CD4-positive, alpha-beta T cell treated with Interleukin-17A for 4 hours (primary cell): ENCODE results near the gene EFR3B.
"Not testable (repeated sequence)": the region's sequence is repeated elsewhere in the genome, so short reads cannot be mapped to it uniquely, and the experiment has no call there.

Experiments
- DNase-seq: peaks from one replicate; pipeline ENCODE4 v3.0.0-alpha.2; 2020; ENCODE audit warnings: mixed read lengths

EFR3B gene

DNA sequence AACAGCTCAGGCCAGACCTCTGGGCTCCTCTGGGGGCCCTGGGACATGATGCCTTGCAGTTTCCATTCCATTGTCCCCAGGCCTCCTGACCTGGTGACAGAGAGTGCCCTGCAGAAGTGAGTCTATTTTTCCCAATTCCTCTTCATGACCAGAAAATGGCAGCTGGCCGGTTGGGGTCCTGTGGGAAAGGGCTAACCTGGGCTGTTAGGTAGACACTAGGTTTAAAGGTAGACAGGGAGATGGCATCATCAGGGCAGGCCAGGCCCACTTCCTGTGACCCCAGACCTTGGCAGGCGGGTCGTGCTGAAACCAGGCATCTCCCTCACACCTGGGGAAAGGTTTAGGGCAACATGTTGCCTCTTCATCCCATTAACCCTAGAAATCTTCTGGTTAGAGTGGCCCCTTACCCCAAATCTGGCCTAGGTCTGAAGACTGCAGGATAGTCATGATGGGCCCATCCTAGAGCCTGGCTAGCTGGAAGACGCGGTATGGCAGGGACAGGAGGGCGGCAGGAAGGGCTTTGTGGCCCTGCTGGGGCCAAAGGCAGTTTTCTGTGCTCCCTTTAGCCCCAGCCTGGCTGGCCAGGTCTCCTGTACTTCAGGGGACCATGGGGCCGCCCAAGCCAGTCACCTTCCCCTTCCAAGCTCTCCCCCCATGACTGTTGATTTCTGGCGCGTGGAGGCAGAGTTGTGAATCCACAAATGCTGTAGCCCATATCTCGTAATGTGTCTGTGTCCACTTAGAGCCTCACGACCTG lies 116.4 kb downstream of the EFR3B start:
- DNase-seq: no peak

DNA sequence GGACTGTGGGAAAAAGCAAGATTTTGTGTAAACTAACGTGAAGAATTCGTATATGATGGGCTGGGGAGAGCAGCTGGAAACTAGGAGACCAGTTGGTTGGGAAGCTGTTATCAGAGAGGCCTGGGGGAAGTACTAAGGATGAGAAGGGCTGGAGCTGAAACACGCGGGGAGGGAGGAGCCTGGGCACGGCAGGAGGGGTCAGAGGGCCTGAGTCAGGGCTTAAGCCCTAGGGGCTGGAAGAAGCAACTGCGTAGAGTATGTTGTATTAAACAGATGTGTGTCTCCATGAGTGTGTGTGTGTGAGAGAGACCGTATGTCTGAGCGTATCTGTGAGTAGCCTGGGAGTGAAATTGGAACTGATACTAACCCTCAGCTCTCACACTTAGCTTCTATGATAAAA lies 118.1 kb downstream of the EFR3B start:
- no peak for DNase-seq

DNA sequence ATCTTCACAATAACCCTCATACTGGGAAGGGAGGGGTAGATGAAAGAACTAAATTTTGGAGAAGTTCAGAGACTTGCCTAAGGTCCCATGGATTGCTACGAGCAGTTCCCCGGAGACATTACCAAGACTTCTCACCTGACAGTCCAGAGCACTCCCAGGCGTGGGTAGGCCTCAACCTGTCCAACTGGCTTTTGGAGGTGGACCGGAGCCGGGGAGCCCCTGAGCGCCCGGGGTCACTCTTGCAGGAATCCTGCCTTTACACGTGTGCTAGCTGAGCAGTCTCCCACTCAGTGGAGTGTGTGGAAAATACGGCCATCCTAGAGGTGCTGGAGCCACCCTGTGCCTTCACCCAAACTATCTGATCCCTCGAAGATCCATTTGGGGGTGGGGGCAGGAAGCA lies 118.5 kb downstream of the EFR3B start:
- DNase-seq: no peak

DNA sequence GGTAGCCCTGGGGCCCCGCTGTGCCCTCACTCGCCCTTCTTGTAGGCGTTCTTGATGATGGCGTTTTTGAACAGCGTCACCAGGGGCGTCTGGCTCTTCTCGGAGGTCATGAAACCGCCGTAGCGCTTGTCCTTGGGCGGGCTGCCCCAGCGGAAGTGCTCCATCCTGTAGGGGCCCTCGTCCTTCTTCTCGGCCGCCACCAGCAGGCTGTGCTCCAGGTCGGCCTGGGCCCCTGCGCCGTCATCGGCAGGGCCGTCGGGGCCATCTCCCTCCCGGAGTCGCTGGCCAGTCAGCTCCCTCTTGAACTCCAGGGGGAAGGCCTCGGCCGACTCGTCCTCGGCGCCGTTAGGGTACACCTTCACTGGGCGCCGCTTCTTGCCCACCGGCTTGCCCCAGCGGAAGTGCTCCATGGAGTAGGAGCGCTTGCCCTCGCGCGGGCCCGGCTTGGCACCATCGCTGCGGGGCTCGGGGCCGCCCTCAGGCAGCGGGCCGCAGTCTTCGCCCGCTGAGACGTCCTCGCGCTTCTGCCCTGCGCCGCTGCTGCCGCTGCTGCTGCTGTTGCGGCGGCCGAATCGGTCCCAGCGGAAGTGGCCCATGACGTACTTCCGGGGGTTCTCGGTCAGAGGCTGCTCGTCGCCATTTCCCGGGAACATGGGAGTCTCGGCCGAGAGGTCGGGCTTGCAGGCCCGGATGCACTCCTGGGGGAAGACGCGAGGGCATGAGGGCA lies 119.3 kb downstream of the EFR3B start:
- DNase-seq: peak; percentile 75

DNA sequence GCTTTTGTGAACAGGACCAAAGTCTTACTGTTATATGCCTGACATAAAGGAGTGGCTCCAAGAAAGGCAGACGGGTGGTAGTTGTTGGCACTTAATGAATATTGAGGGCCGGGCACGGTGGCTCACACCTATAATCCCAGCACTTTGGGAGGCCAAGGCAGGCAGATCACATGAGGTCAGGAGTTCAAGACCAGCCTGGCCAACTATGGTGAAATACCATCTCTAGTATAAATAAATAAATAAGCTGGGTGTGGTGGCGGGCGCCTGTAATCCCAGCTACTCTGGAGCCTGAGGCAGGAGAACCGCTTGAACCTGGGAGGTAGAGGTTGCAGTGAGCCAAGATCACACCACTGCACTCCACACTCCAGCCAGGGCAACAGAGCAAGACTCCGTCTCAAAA lies 120.2 kb downstream of the EFR3B start:
- not testable (repeated sequence) for DNase-seq

DNA sequence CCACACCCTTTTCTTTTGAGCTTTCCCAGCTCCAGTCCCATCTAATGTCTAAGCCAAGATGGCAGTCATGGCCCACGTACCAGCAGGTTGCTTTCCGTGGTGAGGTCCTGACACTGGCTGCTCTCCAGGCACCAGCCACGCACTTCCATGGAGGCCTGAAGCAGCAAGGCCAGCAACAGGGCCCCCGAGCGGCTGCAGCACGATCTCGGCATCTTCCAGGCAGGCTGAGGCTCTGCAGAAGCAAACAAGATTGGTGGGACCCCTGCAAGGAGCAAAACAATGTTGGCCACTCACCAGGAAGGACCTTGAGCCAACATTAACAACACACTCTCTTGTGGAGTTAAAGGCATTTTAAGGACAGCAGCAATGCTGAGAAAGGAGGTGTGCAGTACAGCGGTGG lies 122.7 kb downstream of the EFR3B start:
- DNase-seq: no peak

DNA sequence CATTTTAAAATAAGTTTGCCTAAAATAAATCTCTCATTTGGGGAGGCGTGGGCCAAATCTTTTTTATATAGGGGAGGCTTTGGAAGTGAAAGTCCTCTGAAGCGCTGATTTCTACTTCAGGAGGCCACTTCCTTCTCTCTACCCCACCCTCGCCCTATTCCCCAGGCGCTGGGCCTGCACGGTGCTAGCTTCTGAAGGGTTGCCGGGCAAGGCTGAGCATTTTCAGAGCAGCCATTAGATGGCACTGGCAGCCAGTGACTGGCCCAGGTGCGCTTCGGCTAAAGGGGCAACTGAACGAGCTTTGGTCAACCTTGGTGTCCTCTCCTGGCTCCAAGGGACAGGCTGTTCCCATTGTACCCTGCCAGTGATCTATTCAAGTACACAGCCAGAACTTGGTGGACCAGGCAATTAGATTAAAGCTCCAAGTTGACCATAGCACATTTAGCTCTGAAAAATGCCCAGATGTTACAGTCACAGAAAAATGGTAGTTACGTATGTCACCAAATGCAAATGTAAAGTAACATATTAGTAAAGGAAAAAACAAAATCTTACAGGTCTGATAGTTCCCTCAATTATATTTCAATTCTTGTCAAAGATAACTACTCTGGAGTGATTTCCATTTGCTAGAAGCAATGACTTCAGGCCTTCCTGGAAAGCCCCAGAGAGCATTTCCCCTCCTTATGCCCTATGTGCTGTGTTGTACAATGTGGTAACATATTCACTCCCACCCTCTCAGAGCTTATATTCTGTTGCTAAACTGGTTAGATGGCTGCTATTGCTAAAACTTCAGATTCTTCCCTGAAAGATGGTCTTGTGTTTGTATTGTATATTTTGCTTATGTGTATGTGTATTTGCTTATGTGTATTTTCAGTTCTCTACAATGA lies 124.4 kb downstream of the EFR3B start:
- peak; percentile 64 for DNase-seq

DNA sequence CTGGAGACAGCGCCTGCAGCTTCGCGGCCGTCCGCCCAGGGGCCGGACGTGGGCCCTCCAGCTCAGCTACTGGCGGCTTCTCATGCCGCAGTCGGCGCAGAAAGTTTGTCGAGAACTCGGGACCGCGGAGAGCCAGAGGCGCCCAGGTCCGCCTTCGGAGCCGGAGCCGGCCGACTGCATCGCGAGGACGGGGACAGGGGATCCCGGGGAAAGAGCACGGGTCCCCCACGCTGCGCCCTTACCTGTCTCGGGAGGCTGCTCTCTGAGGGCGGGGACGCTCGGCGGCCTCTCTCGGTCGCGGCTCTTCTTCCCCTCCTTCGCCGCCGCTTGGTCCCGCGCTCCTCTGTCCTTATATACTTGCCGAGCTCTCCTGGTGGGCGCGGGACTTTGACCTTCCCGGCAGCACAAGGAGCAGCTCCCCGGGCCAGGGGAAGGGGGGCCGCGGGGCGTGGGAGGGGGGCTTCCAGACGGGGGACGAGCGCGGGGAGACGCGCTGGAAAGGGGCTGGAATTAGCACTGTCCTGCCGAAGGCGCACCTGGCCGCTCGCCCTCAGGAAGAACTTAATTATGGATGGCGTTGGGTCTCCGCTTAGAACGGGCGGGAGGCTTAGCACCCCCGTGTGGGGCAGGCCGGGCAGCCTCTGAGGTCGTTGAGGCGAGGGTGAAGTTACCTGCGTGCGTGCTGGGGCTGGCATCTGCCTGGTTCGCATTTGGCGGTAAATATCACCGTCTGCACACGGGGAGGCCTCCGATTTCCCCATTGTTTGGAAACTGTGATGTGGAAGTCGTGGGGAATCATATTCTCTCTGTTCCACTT lies 126.6 kb downstream of the EFR3B start, which contains the start of gene POMC:
TSS of gene POMC (minus strand) at position 325 of the 817 bp plus-strand sequence. CDS start 3,808 bp downstream, outside the sequence.
- DNase-seq: peak; percentile 48

DNA sequence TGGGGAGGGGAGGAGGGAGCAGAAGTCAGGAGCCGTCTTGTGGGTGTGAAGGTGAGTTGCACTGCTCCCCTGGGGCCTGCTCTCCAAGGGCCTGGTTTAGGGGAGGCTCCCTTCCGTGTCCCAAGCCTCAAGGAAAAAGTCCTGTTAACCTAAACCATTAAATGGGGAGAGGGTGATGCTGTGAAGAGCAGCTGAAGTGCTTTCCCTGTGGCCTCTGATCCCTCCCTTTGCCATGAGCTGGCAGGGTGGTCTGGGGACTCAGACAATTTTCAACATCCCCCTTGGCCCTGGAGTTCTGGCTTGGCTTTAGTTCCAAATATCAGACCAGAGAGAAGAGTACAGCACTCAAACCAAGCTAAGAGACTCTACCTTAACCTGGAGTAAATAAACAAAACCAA lies 127.2 kb downstream of the EFR3B start:
- DNase-seq: no peak

DNA sequence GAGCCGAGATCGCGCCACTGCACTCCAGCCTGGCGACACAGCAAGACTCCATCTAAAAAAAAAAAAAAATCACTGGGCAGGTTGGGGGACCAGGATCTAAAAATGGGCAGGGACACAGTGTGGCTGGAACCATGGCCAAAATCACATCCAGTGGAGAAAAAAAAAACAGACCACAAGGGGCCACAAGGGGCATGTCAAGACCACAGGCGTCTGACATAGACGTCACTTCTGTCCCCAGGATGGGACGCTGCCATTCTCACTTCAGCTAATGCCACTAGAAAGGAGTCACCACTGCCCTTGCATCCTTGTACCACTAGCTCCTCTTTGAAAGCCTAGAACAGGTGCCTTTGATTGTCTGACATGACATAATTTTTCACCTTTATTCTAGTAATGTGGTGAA lies 129.0 kb downstream of the EFR3B start:
- no peak for DNase-seq

DNA sequence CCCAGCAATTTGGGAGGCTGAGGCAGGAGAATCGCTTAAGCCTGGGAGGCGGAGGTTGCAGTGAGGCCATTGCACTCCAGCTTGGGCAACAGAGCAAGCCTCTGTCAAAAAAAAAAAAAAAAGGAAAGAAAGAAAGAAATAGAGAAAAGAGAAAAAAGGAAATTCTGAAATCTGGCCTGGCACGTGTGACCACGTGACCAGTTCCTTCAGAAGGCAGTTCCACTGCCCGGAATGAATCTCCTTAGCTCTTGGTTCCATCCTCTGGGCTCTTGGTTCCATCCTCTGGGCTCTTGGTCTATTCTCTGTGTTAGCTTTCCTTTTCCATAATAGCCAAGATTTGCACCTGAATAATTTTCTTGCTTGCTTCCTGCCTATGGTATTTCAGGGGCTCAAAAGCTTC lies 131.8 kb downstream of the EFR3B start:
- DNase-seq: no peak

DNA sequence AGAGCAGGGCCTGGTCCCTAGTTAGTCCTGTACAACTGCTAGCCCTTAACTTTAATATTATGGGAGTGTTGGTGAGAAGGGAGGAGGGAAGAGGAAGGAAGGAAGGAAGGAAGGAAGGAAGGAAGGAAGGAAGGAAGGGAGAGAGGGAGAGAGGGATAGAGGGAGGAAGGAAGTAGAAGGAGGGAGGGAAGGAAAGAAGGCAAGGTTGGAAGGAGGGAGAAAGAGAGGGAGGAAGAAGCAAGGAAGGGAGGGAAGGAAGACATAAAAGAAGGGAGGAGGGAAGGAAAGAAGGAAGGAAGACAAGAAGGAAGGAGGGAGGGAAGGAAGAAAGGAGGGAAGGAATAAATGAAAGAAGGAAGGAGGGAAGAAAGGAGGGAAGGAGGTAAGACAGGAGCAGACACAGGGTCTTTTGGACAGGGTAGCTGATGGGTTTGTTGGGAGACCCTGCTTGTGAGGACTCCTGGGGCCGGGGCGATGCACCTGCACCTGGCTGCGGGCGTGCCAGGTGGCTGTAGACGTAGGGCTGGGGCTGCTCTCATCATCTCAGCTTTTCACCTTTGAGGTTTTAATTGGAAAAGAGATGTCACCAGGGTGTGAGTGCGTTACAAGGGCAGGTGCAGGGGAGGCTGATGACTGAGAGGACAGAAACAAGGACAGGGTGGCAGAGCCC lies 132.5 kb downstream of the EFR3B start:
- no peak for DNase-seq

DNA sequence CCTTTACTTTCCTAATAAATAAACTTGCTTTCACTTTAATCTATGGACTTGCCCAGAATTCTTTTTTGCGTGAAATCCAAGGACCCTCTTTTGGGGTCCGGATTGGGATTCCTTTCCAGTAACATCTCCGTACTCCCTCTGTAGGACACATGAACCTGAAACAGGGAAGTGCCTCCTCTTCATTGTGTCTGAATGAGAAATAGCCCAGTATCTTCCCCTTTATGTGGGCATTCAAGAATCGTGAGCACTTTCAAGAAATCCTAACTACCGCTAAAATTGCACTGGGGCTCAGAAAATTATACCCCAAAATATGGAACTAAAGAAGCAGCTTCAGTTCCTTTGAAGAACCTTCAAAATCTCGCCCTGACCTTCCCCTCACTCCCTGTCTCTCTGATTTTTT lies 134.3 kb downstream of the EFR3B start:
- DNase-seq: no peak

DNA sequence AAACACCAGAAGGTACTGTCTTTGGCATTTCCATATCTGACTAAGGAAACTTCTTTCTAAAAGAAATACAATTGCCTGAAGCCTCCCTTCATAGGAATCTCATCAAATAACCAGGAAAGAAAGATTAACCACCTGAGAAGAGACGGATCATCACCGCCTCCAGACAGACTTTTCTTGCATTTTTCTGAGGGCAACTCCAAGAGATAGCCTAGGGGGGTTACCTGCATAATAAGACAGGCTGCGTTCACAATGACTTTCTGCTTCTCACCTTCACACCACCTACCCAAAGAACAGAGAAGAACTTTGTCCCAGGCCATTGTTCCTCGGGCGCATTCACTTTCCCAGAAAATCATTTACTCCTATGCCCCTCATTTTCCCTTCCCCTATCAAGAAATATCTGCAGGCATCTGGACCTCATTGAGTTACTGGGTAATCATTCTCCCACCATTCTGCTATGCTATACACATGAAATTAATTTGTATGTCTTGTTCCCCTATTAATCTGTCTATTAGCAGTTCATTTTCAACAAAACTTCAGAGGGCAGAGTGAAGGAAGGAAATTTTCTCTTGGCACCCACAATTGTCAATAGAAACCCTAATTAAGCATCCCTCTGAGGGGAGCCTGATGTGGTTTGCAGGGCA lies 134.8 kb downstream of the EFR3B start:
- no peak for DNase-seq

DNA sequence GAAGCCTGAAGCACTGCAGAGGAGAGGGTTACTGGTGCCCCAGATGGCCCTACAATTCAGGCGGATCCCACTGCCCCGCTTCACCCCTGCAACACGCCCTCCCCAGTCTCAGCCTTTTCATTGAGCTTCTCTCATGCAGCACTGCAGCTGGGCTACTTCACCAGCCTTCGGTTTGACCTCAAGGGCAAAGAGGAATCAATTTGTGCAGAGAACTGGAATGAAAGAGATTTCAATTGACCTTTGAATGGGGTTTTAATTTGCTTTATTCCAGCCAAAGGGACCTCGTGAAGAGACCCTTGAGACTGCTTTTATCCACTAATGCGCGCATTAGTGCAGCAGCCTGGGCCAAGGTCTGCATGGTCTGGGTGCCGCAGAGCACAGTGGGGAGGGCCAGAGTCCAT lies 135.3 kb downstream of the EFR3B start:
- DNase-seq: no peak

DNA sequence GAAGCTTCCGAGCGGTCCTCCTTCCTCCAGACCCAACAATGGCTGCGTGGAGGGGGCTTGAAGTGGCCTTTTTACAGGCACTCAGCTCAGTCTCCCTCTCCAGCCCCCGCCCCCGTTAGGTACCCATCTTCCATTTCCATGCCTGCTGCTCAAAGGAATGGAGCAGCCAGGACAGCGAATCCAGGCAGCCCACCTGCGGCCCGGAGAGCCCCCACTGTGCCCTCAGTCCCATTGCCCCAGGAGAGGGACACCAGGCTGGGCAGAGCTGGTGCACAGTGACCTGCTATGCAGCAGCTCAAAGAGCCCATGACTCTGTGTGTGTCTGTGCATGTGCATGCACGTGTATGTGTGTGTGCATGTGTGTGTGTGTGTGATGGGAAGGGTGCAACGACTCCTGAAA lies 137.1 kb downstream of the EFR3B start:
- no peak for DNase-seq

DNA sequence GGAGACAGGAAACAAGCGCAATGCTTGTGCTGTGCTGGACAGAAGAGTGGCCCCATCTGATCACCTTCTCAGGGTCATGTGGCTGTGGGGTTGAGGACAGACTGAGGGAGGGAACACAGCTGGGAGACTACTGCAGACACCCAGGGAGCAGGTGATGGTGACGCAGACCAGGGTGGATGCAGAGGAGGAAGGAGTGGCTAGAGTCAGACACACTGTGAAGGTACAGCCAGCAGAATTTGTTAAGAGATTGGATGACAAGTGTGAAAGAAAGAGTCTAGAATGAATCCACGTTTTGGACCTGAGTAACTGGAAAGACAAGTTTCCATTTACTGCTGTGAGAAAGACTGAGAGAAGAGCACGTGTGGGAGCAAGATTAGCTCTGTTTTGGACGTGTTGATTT lies 142.4 kb downstream of the EFR3B start:
- DNase-seq: no peak

DNA sequence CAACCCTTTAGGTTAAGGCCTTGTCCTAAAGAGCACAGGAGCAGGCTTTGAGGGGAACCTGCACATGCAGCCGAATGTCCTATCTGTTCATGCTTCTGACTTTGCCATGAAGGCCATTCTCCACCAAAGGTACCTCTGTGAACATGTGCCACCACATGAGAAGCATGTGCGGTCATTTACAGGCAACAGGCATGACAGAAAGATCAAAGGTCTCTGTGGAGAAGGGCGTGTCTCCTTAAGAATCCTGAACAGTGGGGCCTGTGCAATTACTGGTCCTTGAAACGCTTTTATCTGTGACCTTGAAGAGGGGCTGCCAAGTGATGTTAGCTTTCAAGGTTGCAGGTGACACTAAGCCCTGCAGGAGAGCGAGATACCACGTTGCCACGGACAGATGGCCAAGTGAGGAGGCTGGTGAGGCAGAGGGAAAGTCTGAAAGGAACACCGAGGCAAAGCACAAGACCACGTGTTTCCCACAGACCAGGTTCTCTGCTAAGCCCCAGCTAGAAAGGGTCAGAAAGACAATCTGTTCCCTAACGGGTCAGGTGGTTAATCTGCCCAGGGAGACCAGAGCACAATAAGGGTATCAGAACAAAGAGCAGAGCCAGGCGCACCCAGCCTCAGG lies 146.0 kb downstream of the EFR3B start:
- DNase-seq: no peak

DNA sequence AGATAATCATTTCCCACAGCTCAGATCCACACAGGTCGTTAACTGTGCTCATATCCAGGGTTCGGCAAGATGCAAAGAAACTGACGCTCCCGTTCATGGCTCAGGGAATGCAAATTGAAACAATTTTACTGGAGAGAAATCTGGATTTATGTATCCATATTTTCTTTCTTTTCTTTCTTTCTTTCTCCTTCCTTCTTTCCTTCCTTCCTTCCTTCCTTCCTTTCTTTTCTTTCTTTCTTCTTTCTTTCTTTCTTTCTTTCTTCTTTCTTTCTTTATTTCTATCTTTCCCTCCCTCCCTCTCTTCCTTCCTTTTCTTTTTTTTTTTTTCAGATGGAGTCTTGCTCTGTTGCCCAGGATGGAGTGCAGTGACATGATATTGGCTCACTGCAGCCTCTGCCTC lies 146.5 kb downstream of the EFR3B start:
- DNase-seq: no peak

DNA sequence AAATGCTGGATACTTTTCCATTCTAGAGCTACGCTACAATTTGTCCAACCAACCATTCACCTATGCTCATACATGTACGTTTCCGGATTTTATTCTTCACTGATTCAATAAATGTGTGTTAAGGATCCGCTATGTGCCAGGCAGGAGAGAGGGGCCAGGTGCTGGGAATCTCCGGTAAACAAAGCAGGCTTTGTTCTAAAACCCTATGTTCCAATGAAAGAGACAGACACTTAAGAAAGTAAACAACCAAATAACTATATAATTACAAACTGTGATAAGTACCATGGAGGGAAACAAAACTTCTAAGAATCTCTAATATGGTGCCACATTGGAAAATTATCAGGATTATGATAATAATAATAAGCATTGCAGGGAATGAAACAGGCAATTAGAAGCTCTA lies 148.7 kb downstream of the EFR3B start:
- DNase-seq: no peak

DNA sequence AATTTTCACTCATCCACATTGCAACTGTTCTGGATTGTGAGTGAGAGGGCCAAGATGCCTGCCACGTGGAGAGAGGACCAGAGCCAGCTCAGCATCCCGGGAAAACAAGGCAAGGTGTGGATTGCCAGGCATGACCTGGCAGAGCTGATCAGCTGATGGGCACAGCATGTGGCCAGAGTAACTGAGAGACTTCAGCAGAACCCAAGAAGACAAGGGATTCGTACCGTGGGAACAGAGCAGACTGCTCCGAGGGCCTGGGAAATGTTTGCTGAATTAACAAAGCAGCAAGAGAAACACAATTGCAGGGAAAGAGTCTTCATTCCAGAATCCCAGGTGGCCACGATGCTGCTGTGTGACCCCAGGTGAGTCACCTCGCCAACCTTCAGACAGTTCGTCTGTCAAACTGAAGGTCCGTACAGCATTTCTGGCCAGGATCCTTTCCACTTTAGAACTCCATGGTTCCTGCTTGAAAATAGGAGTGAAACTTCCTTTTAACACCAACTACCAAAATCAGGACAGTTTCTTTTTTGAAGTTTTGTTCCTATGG lies 152.8 kb downstream of the EFR3B start:
- no peak for DNase-seq
